SK-N-SH treated with all-trans-retinoic acid at 6 μM for 48 hours (cell line): Measurements from ENCODE around the gene CASQ2.

ENCODE experiments used
- ATAC-seq: fragments of 200-7000 bp; cut with Tn5 transposase; 3 replicates; pipeline ENCODE4 v1.9.1; 2020; ENCODE audit warnings: mild to moderate bottlenecking, moderate library complexity
- ARNTL ChIP-seq: fragments of 450-650 bp; formaldehyde crosslinking; IDR thresholded peaks from 2 replicates; pipeline ENCODE4 v1.5.0; 2020; ENCODE audit warnings: low read depth, mild to moderate bottlenecking, moderate library complexity, borderline replicate concordance
- BACH2 ChIP-seq: fragments of 250-450 bp; sonication (Bioruptor Pico); IDR thresholded peaks from 2 replicates; pipeline ENCODE4 v1.9.0; 2021; ENCODE audit warnings: mild to moderate bottlenecking, borderline replicate concordance
- CREB5 ChIP-seq: fragments of 250-450 bp; sonication (Bioruptor Pico); IDR thresholded peaks from 2 replicates; pipeline ENCODE4 v1.5.1; 2020; ENCODE audit warnings: low read depth, mild to moderate bottlenecking, moderate library complexity
- CSDC2 ChIP-seq: fragments of 250-450 bp; sonication (Bioruptor Pico); IDR thresholded peaks from 2 replicates; pipeline ENCODE4 v1.5.0; 2020; ENCODE audit warnings: mild to moderate bottlenecking, moderate library complexity
- CSRNP3 ChIP-seq: fragments of 250-450 bp; sonication (Bioruptor Pico); IDR thresholded peaks from 2 replicates; pipeline ENCODE4 v1.5.1; 2021; ENCODE audit warnings: mild to moderate bottlenecking, moderate library complexity
- ESRRG ChIP-seq: fragments of 250-450 bp; sonication (Bioruptor Pico); IDR thresholded peaks from 2 replicates; pipeline ENCODE4 v1.6.1; 2021; ENCODE audit warnings: mild to moderate bottlenecking
- GLIS3 ChIP-seq: fragments of 250-450 bp; sonication (Bioruptor Pico); IDR thresholded peaks from 2 replicates; pipeline ENCODE4 v1.5.0; 2020; ENCODE audit warnings: mild to moderate bottlenecking, moderate library complexity
- OSR1 ChIP-seq: fragments of 250-450 bp; sonication (Bioruptor Pico); IDR thresholded peaks from 2 replicates; pipeline ENCODE4 v1.8.0; 2022; ENCODE audit warnings: moderate library complexity, mild to moderate bottlenecking, inconsistent platforms
- PATZ1 ChIP-seq: fragments of 250-450 bp; sonication (Bioruptor Pico); IDR thresholded peaks from 2 replicates; pipeline ENCODE4 v1.8.0; 2020; ENCODE audit warnings: mild to moderate bottlenecking, moderate library complexity, borderline replicate concordance
- RARB ChIP-seq: fragments of 250-450 bp; sonication (Bioruptor Pico); IDR thresholded peaks from 2 replicates; pipeline ENCODE4 v1.8.0; 2021; ENCODE audit warnings: mild to moderate bottlenecking, moderate library complexity
- SNAI2 ChIP-seq: fragments of 250-450 bp; sonication (Bioruptor Pico); IDR thresholded peaks from 2 replicates; pipeline ENCODE4 v1.5.0; 2020; ENCODE audit warnings: mild to moderate bottlenecking, moderate library complexity
- TCF4 ChIP-seq: fragments of 250-450 bp; sonication (Bioruptor Pico); IDR thresholded peaks from 2 replicates; pipeline ENCODE4 v1.8.0; 2021; ENCODE audit warnings: mild to moderate bottlenecking, moderate library complexity, borderline replicate concordance
- TOX ChIP-seq: fragments of 250-450 bp; sonication (Bioruptor Pico); IDR thresholded peaks from 2 replicates; pipeline ENCODE4 v1.8.0; 2021; ENCODE audit warnings: mild to moderate bottlenecking, moderate library complexity, borderline replicate concordance
- TSHZ2 ChIP-seq: fragments of 250-450 bp; sonication (Bioruptor Pico); IDR thresholded peaks from 2 replicates; pipeline ENCODE4 v1.5.0; 2020; ENCODE audit warnings: mild to moderate bottlenecking, moderate library complexity
- ZC3H10 ChIP-seq: fragments of 250-450 bp; sonication (Bioruptor Pico); IDR thresholded peaks from 2 replicates; pipeline ENCODE4 v1.5.1; 2021; ENCODE audit warnings: mild to moderate bottlenecking, moderate library complexity
- ZFP3 ChIP-seq: fragments of 250-450 bp; sonication (Bioruptor Pico); IDR thresholded peaks from 2 replicates; pipeline ENCODE4 v1.5.0; 2020; ENCODE audit warnings: mild to moderate bottlenecking, moderate library complexity
- ZFP30 ChIP-seq: fragments of 450-650 bp; formaldehyde crosslinking; IDR thresholded peaks from 2 replicates; pipeline ENCODE4 v1.5.0; 2022; ENCODE audit warnings: mild to moderate bottlenecking, moderate library complexity
- ZNF565 ChIP-seq: fragments of 450-650 bp; formaldehyde crosslinking; conservative IDR thresholded peaks from 2 replicates; pipeline ENCODE4 v1.5.0; 2020; ENCODE audit warnings: low read depth, mild to moderate bottlenecking, moderate library complexity
- ZNF70 ChIP-seq: fragments of 450-650 bp; formaldehyde crosslinking; IDR thresholded peaks from 2 replicates; pipeline ENCODE4 v1.5.0; 2020; ENCODE audit warnings: mild to moderate bottlenecking, moderate library complexity
- ZNF8 ChIP-seq: fragments of 450-650 bp; formaldehyde crosslinking; IDR thresholded peaks from 2 replicates; pipeline ENCODE4 v1.5.0; 2020; ENCODE audit warnings: mild to moderate bottlenecking, moderate library complexity

CASQ2 gene

GRCh38 chr1:115753830-115754229 lies 14.7 kb downstream of the CASQ2 start (continued):
- no peak for TF ChIP-seq TCF4 (CRISPR knock-in tag)
- no peak for TF ChIP-seq GLIS3
- TF ChIP-seq CSRNP3 (CRISPR knock-in tag): no peak

GRCh38 chr1:115753361-115753760 lies 15.2 kb downstream of the CASQ2 start:
- no peak for ATAC-seq
- TF ChIP-seq BACH2 (CRISPR knock-in tag) (no peak), PATZ1 (CRISPR knock-in tag) (no peak), RARB (CRISPR knock-in tag) (no peak), CSRNP3 (CRISPR knock-in tag) (no peak), ZFP30 (CRISPR knock-in tag) (no peak), ZC3H10 (CRISPR knock-in tag) (no peak), ARNTL (CRISPR knock-in tag) (no peak), TOX (CRISPR knock-in tag) (no peak), ZNF70 (CRISPR knock-in tag) (no peak), CREB5 (CRISPR knock-in tag) (no peak), CSDC2 (CRISPR knock-in tag) (no peak), TCF4 (CRISPR knock-in tag) (no peak), OSR1 (CRISPR knock-in tag) (no peak), ZFP3 (no peak), TSHZ2 (no peak), ESRRG (CRISPR knock-in tag) (no peak), SNAI2 (CRISPR knock-in tag) (no peak), ZNF8 (CRISPR knock-in tag) (no peak), GLIS3 (no peak)

- ATAC-seq: no peak
- no peak for TF ChIP-seq CSRNP3 (CRISPR knock-in tag)
- TF ChIP-seq ZNF70 (CRISPR knock-in tag): no peak
- no peak for TF ChIP-seq CSDC2 (CRISPR knock-in tag)
- no peak for TF ChIP-seq SNAI2 (CRISPR knock-in tag)
- TF ChIP-seq ZNF8 (CRISPR knock-in tag): no peak
- TF ChIP-seq TSHZ2: no peak
- no peak for TF ChIP-seq ZC3H10 (CRISPR knock-in tag)
- TF ChIP-seq PATZ1 (CRISPR knock-in tag): no peak
- TF ChIP-seq TCF4 (CRISPR knock-in tag): no peak
- no peak for TF ChIP-seq OSR1 (CRISPR knock-in tag)
- no peak for TF ChIP-seq TOX (CRISPR knock-in tag)
- no peak for TF ChIP-seq BACH2 (CRISPR knock-in tag)
- no peak for TF ChIP-seq ARNTL (CRISPR knock-in tag)
- TF ChIP-seq ZNF565 (CRISPR knock-in tag): no peak
Observed at GRCh38 chr1:115748401-115749150, 19.9 kb downstream of the CASQ2 start.
